GM19193 (cell line): Measurements from ENCODE around the gene PARD3B.

Source experiments
- POLR2A ChIP-seq: IDR thresholded peaks from 4 replicates; pipeline ENCODE4 v1.6.1; 2011; ENCODE audit not compliant: insufficient read depth, insufficient read length; ENCODE audit errors: extremely low read depth

PARD3B gene

DNA sequence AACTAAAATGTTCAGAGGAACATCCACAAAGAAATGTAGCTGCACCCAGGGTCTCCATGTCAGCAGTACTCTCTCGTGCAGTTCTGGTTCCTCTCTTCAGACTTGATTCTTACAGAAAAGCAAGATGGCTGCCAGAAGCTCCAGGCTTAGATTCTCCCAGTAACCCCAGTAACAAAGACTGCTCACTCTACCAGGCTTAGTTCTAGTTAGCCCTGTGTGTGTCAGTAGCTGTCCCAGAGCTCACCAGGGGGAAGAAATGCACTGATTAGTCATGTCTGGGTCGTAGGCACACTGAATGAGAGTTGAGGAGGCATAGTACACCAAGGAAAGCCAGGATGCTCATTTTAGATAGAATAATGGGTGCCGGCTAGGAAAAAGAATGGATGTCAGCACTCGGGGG is 742.0 kb downstream of the PARD3B start:
- no peak for TF ChIP-seq POLR2A

DNA sequence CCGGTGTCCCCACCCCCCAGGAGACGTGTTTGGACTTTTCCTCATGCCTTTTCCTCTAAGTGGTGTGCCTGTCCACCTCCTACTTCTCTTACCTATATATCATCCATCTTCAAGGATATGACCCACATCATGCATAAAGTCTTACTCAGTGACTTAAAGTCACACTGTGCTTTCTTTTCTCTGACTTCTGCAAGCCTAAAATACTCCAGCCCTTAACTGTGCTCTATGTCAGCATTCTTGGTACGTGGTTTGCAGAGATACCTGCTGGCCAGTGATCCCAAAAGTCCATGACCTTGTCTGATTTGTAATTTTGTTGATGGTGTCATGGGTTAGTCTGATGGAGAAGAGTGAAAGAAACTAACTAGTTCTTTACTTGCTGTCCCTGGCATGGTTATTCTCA is 743.4 kb downstream of the PARD3B start:
- no peak for TF ChIP-seq POLR2A

DNA sequence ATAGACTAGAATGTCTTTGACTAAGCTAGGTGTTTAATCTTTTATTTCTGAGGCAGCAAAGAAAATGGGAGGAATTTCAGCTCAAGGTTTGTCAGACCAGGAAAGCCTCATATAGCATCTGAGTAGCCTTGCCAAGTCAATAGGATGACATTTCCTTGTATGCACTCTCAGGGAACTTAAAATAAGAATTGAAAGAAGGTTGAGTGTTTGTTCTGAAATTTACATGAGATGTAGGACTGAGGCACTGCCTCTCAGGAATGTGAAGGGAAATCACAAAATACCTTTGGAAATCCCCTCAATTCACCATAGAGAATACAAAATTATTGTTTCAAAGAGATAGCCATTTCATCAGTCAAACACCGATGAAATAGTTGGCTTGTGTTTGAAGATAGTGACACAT is 745.0 kb downstream of the PARD3B start:
- no peak for TF ChIP-seq POLR2A

DNA sequence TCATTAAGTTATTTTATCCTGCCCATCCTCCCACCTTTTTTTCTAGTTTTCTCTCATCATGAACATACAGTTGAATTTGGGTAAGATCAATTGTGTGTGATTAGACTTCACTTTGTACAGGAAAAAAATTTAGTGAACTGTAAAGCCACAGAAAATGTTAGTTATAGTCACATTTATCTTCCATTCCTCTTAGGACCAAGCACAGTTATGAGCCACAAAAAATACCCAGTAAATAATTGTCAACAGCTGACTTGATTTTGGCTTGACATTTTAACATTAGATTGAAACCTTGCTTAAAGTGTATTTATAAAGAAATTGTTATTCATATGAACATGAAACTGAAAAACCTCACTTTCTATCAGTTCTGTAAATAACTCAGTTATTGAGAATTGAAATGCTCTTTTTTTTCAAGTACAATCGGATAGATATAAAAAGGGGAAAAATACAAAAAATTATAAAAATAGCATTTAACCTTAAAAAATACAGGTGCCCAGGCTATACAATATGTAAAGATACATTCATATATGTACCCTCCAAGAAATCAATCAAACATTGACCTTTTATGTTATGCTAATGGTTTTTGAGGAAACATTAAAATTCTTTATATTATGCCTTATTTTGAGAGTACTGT is 747.5 kb downstream of the PARD3B start:
- no peak for TF ChIP-seq POLR2A

DNA sequence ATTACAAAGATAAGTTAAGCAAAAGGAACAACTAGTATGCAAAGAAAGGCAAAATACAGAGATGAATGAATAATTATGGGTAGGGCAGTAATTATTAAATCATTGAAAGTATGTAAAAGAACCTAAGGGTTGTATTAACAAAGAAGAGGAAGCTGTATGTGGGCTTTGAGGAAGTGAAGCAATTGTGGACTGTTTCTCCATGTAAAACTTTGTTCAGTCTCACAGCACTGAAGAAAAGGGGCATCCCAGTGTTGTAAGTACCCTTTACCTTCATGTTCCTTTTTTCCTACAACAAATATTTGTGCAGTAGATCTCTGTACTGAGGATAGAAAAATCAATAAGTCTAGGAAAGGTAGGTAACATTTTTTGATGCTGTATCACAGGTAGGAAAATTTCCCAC is 748.3 kb downstream of the PARD3B start:
- no peak for TF ChIP-seq POLR2A

DNA sequence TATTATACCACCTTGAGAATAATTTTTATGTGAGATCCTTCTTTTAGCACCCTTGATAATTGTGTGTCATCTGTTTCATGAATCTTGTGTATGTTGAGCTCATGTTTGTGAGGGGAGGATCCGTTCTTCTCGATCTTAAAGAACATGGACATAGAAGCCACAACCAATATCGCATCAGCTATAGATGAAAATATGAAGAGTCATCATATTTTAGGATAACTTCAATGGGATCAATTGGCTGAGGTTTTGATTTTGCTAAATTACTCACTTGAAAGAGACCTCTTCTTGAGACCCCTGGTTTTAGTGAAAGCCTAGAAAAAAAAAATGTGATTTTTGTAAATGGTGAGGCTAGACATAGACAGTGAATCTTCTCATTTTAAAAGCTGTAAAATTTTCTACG is 751.7 kb downstream of the PARD3B start:
- TF ChIP-seq POLR2A: no peak

DNA sequence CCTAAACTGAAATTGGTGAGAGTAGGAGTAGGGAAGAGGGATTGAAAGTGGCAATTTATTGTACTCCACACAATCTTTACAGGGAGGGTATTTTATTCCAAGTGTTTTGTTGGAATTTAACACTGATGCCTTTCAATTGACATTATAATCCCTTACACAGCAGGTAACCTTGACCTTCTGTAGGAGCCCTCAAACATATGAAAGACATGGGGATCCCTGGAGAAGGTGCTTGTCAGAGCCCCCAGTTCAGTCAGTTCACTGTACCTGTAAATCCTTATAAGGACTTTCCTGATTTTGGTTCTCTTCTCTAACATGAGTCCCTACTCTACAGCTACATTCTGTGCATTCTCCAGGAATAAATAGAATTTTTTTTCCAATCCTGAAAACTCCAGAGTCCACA is 752.1 kb downstream of the PARD3B start:
- TF ChIP-seq POLR2A: no peak

DNA sequence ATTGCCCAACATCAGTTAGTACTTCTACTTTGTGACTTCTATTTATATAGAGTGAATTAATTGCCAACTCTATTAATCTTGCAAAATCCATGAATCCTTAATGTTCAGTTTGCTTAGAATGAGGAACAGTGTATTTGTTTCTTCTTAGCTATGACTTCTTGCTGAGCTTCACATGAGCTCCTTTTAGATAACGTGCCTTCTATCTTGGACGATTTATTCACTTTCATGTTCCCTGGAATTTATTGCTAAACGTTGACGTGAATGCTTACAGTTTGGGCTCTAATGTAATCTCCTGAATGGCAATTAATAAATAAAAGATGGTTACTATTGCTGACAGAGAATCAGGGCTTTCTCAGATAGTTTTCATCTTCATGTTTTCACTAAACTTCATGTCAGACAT is 752.6 kb downstream of the PARD3B start:
- no peak for TF ChIP-seq POLR2A

DNA sequence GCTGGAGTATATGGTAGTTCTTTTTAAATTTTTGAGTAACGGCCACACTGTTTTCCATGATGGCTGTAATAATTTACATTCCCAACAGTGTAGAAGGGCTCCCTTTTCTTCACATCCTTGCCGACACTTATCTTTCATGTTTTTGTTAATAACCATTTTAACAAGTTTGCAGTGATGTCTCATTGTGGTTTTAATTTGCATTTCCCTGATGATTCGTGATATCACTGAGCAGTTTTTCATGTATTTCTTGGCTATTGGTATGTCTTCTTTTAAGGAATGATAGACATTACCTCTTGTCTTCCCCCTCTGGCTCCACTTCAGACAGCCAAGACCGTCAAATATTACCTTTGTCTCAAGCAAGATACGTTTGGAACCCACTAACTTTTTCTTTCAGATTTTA is 765.9 kb downstream of the PARD3B start:
- TF ChIP-seq POLR2A: no peak

DNA sequence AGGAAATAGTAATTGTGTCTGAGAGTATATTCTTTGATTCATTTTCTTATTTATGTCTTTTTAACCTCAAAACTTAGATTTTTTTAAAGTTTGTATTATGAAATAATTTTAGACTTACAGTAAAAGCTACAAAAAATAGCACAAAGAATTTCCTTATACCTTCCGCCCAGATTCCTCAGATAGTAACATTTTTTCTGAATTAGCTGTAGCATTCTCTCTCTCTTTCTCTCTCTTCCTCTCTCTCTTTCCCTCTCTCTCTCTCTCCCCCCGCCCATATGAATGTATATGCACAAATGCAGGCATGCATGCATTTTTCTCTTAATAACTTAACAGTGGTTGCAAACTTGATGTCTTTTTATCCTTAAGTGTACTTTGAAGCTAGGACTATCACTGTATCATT is 776.0 kb downstream of the PARD3B start:
- no peak for TF ChIP-seq POLR2A

DNA sequence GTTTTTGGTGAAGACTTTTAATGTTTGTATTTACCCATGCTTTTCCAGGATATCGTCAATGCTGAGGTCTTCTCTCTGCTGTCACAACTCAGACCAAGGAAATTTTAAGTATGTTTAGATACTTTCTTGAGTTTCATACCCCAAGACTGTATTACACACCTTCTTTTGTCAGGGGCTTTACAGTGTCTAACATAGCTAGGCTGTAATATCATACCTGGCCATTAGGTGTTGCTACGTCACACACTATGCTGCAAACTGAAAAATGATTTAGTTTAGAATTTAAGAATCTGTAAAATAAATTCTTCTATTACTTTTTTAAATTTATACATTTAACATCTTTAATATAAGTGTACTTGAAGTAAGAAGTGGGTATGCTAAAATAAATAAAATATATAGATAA is 778.7 kb downstream of the PARD3B start:
- no peak for TF ChIP-seq POLR2A

DNA sequence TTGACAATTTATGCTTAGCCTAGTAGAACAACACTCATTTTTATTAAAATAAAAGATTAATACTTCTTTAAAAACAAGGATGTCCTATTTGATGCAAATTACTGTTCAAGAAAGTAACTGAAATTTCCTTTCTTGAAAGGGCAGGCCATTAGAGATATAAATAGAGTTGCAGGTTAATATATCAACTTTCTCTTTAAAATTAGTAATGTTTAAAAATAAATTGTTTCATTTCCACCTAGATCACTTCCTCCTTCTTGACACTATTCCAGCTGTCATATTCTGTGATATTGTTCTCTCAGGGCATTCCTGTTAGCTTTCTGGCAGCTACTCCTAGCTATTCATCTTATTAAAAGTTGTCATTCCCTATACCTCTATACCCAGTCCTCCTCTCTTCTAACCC is 779.1 kb downstream of the PARD3B start:
- TF ChIP-seq POLR2A: no peak

DNA sequence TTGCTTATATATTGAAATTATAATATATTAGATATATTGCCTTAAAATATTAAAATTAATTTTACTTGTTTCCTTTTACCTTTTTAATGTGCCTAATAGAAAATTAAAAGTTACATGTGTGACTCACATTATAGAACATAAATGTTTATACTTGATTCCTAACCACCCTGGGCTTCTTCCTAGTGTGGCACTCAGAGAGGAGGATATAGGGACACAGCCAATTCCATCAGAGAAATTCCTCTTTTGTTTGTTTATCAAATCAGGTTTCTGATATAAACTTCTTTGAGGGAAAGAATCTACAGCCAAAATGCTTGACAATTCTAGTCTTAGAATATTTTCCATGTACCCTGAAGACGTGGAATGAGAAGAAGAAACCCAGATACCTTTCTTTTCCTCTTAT is 788.1 kb downstream of the PARD3B start:
- TF ChIP-seq POLR2A: no peak

DNA sequence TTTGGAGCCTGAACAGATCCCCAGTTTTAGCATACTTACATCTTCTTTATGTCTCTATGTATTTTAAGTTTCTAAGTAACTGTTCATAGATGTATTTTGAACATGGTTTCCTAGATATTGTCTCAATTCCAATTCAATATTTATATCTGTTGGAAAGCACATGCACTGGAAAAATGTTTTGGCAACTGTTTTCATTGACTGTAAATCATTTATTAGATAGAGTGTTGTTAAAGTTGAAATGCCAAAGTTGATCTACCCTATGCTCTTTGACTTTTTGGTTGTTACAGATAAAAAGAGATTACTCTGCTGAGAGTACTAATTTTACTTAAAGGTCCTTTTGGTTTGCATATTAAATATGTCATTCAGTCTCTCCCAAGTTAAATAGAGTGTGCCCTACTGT is 792.0 kb downstream of the PARD3B start:
- no peak for TF ChIP-seq POLR2A

DNA sequence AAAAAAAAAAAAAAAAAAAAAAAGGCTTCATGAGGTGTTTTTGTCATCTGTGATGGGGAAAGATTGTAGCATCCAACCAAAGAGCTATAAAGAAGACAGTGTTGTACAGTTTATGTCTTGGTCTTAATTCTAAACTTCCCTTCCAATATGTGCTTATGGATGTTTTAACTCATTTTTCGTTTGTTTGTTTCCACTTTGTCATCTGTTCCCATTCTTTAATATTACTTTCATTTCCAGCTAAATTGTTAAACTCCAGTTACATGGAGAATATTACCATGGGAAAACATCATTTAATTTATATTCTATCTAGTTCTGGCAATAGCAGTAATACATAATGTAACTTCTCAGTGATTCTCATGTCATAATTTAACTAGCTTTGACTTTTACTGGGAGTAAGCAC is 792.9 kb downstream of the PARD3B start:
- no peak for TF ChIP-seq POLR2A

DNA sequence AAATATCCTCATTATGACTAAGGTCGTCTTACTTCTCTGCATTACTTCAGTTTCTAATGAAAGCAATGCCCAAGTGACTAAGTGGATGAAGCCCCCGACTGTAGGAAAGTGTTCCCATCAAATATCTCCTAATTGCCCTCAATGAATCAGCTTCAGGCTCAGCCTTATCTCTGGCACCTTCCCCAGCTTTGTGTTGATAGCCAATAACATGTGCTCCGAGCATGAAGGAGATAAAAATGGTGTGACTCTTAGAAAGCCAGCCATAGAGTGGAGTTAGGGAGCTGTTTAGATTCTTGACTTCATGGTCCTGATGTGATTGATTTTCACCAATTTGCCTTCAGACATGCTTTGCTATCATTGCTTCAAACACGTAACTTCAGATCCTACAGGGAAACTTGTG is 797.8 kb downstream of the PARD3B start:
- no peak for TF ChIP-seq POLR2A

DNA sequence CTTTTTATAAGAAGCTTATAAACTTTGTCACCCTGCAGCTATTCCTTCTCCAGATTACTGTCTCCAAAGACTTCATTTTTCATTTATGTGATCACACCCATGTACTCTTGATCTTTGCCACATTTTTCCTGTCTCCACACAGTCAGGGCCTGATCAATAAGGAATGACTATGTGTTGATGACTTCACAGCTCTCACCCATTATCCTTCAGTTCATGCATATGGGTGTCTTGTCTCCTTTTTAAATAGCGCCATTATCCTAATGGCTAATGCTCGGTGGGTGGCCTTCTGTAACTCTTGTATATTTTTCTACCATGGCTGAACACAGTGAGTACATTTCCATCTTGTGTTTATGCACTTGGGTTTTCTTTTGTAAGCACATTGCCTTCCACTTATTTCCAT is 801.4 kb downstream of the PARD3B start:
- no peak for TF ChIP-seq POLR2A

DNA sequence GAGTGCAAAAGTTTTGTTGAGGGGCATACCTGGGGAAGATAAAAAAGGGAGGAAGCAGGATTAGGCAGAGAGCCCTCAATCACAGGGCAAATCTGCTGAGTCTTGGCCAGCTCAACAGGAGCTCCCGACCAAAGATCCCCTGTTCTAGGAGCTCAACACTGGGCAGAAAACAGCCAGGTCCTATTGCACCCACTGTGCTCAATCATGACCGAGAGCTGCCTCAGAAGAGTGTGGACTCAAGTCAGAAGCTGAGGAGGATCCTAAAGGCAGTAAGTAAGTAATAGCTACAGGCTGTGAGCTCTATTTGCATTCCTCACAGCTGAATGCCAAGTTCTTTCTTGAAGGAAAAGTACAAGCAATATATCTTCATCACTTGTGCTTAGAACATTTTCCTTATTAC is 802.6 kb downstream of the PARD3B start:
- no peak for TF ChIP-seq POLR2A

DNA sequence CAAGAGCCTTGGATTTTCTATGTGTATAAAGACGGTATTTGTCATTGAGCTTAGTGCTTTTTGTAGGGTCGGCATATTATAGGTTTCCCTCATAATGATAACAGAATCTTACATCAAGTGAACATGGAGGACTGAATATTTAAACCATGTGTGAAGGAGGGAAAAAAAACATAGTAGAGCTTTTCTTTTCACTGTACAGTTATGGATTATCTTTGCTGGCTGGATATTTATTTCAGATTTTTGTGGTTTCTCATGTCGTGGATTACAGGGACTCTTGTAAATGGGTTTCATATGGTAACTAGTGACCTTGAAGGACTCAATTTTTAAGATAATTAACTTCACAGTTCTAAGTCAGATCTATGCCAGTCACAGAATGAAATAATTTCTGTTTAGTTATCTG is 806.8 kb downstream of the PARD3B start:
- no peak for TF ChIP-seq POLR2A

DNA sequence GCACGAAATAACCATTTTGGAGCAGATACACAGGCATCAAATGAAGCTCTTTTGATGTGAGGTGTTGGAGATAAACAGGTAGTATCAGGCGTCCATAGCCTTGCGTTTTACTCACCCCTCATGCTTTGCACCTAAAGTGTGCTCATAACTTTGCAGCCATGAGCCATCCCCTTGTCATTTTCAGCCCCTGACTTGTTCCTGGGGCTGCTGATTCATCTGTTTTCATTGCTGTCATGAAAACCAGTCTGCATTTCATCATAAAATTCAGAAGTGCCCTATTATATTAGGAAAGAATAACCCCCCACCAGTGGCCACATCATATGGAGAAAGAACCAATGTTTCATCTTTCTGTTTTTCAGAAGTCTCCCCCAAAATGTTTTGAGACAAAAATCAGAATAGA is 807.3 kb downstream of the PARD3B start:
- TF ChIP-seq POLR2A: no peak
